Measurements from ENCODE around the gene PRPSAP1.

Gene PRPSAP1

DNA sequence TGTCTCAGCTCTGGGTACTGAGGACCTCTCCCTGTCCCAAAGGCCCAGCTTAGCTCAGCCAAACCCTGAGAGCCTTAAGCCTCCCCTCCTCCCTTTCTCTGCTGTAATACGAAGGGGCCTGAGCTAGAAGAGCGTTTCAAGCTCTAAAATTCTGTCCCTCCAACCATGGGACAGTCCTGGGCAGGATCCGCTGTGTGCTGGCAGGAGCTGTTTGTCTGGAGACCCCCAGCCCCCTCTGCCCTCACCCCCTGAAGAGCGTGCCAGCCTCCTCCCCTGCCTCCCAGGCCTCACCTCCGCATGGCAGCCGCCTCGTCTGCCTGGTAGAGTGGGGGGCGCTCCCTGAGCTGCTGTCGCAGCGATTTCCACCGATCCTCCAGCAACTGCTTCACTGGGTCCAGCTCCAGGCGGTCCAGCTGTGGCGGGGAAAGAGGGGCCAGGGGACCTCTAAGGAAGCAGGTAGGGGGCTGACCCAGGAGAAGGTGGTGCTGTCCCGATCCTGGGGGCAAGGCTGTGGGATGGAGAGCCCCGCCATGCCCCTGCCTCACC is 73.9 kb downstream of the PRPSAP1 start:
- Histone ChIP-seq H3K27me3 (no peaks in the 10 kb centered on the region), H3K4me3 (no peak overlapping the region), H3K9ac (peak overlapping the region in 2 of 11 experiments; percentile 3 to 18; a peak in 1 of 22 replicates), H3K36me3 (no peaks in the 10 kb centered on the region), H3K27ac (no peak overlapping the region), H3K4me2 (no peak overlapping the region), H3K9me3 (replicated peaks in 1 of 11) (no peaks in the 10 kb centered on the region), H3K4me1 (peaks cover 20 to 29% (median 25%) of the 10 kb centered on the region in 10 experiments; a peak in 19 of 20 replicates), H4K20me1 (no peaks in the 10 kb centered on the region)
- TF ChIP-seq Cebpa-rat (IDR thresholded peaks at IDR 0.05) = no peak

GRCh38 chr17:76278952-76279741 is 74.6 kb downstream of the PRPSAP1 start:
- Histone ChIP-seq H3K27me3 (no peaks in the 10 kb centered on the region), H4K20me1 (peaks cover 0 to 2% (median 0%) of the 10 kb centered on the region in 11 experiments; a peak in 2 of 22 replicates), H3K27ac (0 out of 22 replicates have a peak overlapping the region, but pooled peaks of 1 of the 11 experiments have one; percentile 3), H3K4me1 (peaks cover 24 to 36% (median 32%) of the 10 kb centered on the region in 10 experiments; a peak in 19 of 20 replicates), H3K4me3 (no peak overlapping the region), H3K36me3 (no peaks in the 10 kb centered on the region), H3K4me2 (no peak overlapping the region), H3K9ac (no peak overlapping the region), H3K9me3 (replicated peaks in 1 of 11) (no peaks in the 10 kb centered on the region)
- no peak for TF ChIP-seq Cebpa-rat (IDR thresholded peaks at IDR 0.05)

GRCh38 chr17:76278268-76278908 is 75.3 kb downstream of the PRPSAP1 start:
- peaks cover 0 to 10% (median 0%) of the 10 kb centered on the region in 11 experiments; a peak in 2 of 22 replicates for H4K20me1 ChIP-seq
- peak overlapping the region in 2 of 11 experiments; percentile 3 to 18; a peak in 1 of 22 replicates for H3K27ac ChIP-seq
- H3K4me3 ChIP-seq = no peak overlapping the region
- no peak overlapping the region for H3K4me2 ChIP-seq
- no peak for TF ChIP-seq Cebpa-rat (IDR thresholded peaks at IDR 0.05)
- H3K9me3 ChIP-seq (replicated peaks in 1 of 11) = no peaks in the 10 kb centered on the region
- H3K27me3 ChIP-seq = no peaks in the 10 kb centered on the region
- no peak overlapping the region for H3K9ac ChIP-seq
- no peaks in the 10 kb centered on the region for H3K36me3 ChIP-seq
- H3K4me1 ChIP-seq = peaks cover 28 to 44% (median 39%) of the 10 kb centered on the region in 10 experiments; a peak in 19 of 20 replicates

DNA sequence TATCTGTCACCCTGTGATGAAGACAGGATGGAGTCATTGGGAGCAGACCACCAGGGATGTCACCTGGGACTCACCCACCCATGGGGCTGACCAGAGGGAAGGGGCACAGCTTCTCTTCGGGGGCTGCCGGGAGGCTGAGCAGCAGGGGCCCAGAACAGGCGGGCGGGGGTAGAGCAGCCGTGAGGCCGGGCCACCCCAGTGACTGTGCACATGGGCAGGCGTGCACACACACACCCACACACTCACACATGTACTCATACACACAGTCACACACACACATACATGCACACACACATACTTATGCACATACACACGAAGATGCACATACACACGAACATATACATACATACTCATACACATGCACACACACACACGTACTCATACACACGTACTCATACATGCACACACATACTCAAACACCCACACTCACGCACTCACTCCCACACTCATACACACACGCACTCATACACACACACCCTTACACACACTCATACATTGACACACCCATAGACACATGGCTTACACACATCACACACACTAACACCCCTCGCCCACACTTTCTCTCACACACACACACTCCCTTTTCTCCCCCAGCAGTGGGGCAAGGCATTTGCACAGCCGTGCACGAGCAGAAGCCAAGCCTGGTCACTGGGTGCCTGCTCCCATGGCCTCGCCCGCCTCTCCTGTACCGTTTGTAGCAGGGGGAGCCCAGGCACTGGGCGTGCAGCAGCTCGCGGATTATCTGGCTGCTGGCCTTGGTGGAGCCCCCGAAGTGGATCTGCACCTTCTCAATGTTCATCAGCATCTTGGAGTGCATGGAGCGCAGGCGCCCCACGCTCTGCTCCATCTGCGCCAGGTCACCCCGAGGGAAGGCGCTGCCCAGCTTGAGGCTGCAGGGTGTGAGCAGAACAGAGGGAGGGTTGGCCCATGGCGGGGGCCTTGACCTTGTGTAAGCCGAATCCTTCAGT is 76.1 kb downstream of the PRPSAP1 start:
- H3K4me1 ChIP-seq = peaks cover 36 to 52% (median 47%) of the 10 kb centered on the region in 10 experiments
- no peak for TF ChIP-seq Cebpa-rat (IDR thresholded peaks at IDR 0.05)
- peak overlapping the region in 6 of 11 experiments; percentile 3 to 56 (median 38); a peak in 7 of 22 replicates for H3K27ac ChIP-seq
- peak overlapping the region in 4 of 11 experiments; percentile 27 to 51 (median 34); a peak in 3 of 22 replicates for H3K4me2 ChIP-seq
- H3K4me3 ChIP-seq = no peak overlapping the region
- H3K27me3 ChIP-seq = no peaks in the 10 kb centered on the region
- no peaks in the 10 kb centered on the region for H3K36me3 ChIP-seq
- H4K20me1 ChIP-seq = peaks cover 0 to 18% (median 0%) of the 10 kb centered on the region in 11 experiments; a peak in 4 of 22 replicates
- H3K9me3 ChIP-seq (replicated peaks in 1 of 11) = no peaks in the 10 kb centered on the region
- H3K9ac ChIP-seq = peak overlapping the region in 4 of 11 experiments; percentile 12 to 45 (median 33); a peak in 2 of 22 replicates

GRCh38 chr17:76276461-76277299 is 77.0 kb downstream of the PRPSAP1 start:
- Histone ChIP-seq H3K36me3 (no peaks in the 10 kb centered on the region), H3K27me3 (no peaks in the 10 kb centered on the region), H3K4me1 (peaks cover 45 to 61% (median 56%) of the 10 kb centered on the region in 10 experiments), H3K9me3 (replicated peaks in 1 of 11) (no peaks in the 10 kb centered on the region), H4K20me1 (peaks cover 0 to 27% (median 0%) of the 10 kb centered on the region in 11 experiments; a peak in 6 of 22 replicates), H3K9ac (peak overlapping the region in 6 of 11 experiments; percentile 12 to 45 (median 33); a peak in 6 of 22 replicates), H3K4me3 (no peak overlapping the region), H3K4me2 (peak overlapping the region in 10 of 11 experiments; percentile 12 to 59 (median 42); a peak in 10 of 22 replicates), H3K27ac (peak overlapping the region in 8 of 11 experiments; percentile 3 to 56 (median 40); a peak in 10 of 22 replicates)
- TF ChIP-seq Cebpa-rat (IDR thresholded peaks at IDR 0.05) = no peak

DNA sequence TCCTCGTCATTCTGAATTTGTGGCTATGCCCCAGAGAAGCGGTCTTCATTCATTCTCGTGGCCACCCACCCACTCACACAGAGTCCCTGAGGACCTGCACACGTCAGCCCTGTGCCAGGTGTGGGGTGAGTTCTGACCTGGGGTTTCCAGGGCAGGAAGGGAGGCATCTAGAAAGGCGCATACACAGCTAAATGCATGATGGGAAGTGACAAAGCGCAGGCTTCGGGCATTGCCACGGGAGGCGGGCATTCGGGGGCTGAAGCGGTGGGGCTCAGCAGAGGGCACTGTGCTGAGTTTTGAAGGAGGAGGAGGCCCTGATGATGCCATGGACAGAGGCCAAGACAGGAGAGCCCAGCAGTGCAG is 77.7 kb downstream of the PRPSAP1 start:
- Histone ChIP-seq H3K4me1 (peaks cover 51 to 67% (median 62%) of the 10 kb centered on the region in 10 experiments), H3K9ac (peak overlapping the region in 2 of 11 experiments; percentile 33 to 45; a peak in 2 of 22 replicates), H3K36me3 (peaks cover 0 to 6% (median 2%) of the 10 kb centered on the region in 11 experiments; a peak in 12 of 22 replicates), H3K27me3 (no peaks in the 10 kb centered on the region), H3K4me3 (no peak overlapping the region), H4K20me1 (peaks cover 0 to 33% (median 0%) of the 10 kb centered on the region in 11 experiments; a peak in 7 of 22 replicates), H3K27ac (peak overlapping the region in 1 of 11 experiments; percentile 55; a peak in 2 of 22 replicates), H3K9me3 (replicated peaks in 1 of 11) (no peaks in the 10 kb centered on the region), H3K4me2 (peak overlapping the region in 10 of 11 experiments; percentile 12 to 59 (median 42); a peak in 16 of 22 replicates)
- no peak for TF ChIP-seq Cebpa-rat (IDR thresholded peaks at IDR 0.05)

DNA sequence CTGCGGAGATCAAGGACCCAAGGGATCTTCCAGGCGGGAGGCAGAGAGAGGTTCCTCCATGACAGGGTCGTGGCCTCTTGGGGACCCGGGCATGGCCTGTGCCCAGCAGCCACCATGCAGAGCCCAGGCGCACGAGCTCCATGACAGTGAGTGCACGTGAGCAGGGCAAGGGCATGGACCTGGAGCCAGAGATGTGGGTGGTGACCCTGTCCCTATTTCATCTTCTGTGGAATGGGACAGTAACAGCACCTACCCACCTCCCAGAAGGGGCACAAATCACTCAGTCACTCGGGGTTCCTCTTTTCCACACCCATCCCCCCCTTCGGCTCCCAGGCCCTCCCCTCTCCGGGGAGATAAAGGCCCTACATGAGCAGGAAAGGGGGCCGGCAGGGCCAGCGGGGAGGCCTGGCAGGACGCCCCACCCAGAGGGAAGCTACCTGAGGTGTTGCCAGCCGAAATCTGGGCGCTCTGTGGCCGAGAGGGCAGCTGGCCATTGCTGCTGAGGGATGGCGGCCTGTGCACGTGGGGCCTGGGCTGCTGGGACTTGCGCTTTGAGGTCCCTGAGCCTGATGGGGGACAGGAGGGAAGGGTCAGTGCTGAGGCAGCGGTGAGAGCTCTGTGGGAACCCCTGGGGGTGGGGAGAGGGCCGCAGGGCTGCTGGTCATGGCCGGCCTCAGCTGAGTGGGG is 78.2 kb downstream of the PRPSAP1 start:
- no peaks in the 10 kb centered on the region for H3K27me3 ChIP-seq
- peaks cover 57 to 72% (median 67%) of the 10 kb centered on the region in 10 experiments for H3K4me1 ChIP-seq
- H3K9me3 ChIP-seq (replicated peaks in 1 of 11) = no peaks in the 10 kb centered on the region
- H3K4me3 ChIP-seq = no peak overlapping the region
- no peak for TF ChIP-seq Cebpa-rat (IDR thresholded peaks at IDR 0.05)
- H4K20me1 ChIP-seq = peaks cover 0 to 39% (median 0%) of the 10 kb centered on the region in 11 experiments; a peak in 7 of 22 replicates
- H3K4me2 ChIP-seq = peak overlapping the region in 10 of 11 experiments; percentile 12 to 59 (median 42); a peak in 17 of 22 replicates
- H3K27ac ChIP-seq = peak overlapping the region in 3 of 11 experiments; percentile 2 to 36 (median 9); a peak in 4 of 22 replicates
- peaks cover 0 to 11% (median 7%) of the 10 kb centered on the region in 11 experiments; a peak in 18 of 22 replicates for H3K36me3 ChIP-seq
- H3K9ac ChIP-seq = peak overlapping the region in 2 of 11 experiments; percentile 26 to 33; a peak in 2 of 22 replicates
